ENCODE measurements around the gene TMEM232.
"Not testable (repeated sequence)": the region's sequence is repeated elsewhere in the genome, so short reads cannot be mapped to it uniquely, and the experiment has no call there.

TMEM232 gene

DNA sequence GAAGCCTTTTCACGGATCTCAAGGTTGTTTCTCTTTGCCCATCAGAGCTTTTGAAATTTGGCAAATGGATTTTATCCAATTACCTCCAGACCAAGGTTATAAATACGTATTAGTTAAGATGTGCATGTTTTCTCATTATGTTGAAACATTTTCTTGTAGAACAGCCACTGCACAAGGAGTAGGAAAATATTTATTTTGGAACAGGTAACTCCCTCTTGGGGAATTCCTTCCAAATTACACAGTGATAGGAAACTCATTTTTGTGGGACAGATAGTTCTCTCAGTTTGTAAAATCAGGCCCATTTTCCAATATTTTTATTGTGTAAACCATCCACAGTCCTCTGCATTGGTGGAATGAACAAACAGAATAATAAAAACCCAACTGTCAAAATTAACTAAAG is 23.0 kb downstream of the TMEM232 start:
- no peaks in the 10 kb centered on the region for H3K27me3 Mint-ChIP-seq (ENCODE audit: low read depth)
- no peaks in the 10 kb centered on the region for H3K4me1 Mint-ChIP-seq
- no peak overlapping the region for H3K27ac Mint-ChIP-seq
- H3K36me3 Mint-ChIP-seq (ENCODE audit: low read depth): no peaks in the 10 kb centered on the region
- H3K4me3 Mint-ChIP-seq: no peak overlapping the region
- TF ChIP-seq, protein P1, sequence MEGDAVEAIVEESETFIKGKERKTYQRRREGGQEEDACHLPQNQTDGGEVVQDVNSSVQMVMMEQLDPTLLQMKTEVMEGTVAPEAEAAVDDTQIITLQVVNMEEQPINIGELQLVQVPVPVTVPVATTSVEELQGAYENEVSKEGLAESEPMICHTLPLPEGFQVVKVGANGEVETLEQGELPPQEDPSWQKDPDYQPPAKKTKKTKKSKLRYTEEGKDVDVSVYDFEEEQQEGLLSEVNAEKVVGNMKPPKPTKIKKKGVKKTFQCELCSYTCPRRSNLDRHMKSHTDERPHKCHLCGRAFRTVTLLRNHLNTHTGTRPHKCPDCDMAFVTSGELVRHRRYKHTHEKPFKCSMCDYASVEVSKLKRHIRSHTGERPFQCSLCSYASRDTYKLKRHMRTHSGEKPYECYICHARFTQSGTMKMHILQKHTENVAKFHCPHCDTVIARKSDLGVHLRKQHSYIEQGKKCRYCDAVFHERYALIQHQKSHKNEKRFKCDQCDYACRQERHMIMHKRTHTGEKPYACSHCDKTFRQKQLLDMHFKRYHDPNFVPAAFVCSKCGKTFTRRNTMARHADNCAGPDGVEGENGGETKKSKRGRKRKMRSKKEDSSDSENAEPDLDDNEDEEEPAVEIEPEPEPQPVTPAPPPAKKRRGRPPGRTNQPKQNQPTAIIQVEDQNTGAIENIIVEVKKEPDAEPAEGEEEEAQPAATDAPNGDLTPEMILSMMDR (IDR thresholded peaks at IDR 0.05; ENCODE audit: unreplicated experiment in 3 of 3): no peak
- no peaks in the 10 kb centered on the region for H3K9me3 Mint-ChIP-seq

DNA sequence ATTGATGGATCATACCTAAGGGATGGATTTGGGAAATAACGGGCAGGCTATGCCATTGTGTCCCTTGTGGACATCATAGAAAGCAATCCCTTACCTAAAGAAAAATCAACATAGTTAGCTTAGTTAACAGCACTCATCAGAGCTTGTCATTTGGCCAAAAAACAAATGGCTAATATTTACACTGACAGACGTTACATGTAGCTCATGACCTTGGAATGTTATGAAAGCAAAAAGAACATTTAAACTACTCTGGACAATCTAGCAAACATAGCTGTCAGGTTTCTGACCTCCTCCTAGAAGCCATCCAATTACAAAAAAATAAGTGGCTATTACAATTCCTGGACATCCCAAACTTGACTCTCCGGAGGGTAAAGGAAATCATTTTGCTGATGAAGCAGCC is 23.8 kb downstream of the TMEM232 start:
- Mint-ChIP-seq H3K27ac (no peak overlapping the region), H3K4me1 (no peaks in the 10 kb centered on the region), H3K4me3 (no peak overlapping the region), H3K36me3 (ENCODE audit: low read depth) (no peaks in the 10 kb centered on the region), H3K9me3 (no peaks in the 10 kb centered on the region), H3K27me3 (ENCODE audit: low read depth) (no peaks in the 10 kb centered on the region)
- TF ChIP-seq, protein P1 (IDR thresholded peaks at IDR 0.05; ENCODE audit: unreplicated experiment in 3 of 3): no peak

DNA sequence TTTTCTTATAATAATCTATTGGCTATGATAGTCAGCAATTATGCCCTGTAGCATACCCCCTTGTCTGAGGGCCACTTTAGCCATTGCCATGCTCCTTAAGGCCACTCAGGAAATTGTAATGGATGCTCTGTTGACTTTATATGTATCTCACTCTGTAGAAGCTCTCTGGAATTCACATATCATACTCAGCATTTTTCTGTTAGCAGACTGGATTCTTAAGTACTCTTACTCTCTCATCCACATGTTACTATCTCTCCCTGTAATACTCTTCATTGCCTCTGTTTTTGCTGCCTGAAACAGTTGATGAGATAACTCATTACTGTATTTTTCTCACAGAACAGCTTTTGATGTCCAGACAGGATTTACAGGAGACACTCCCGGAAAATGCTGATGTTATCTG is 24.2 kb downstream of the TMEM232 start:
- Mint-ChIP-seq H3K27ac (no peak overlapping the region), H3K27me3 (ENCODE audit: low read depth) (no peaks in the 10 kb centered on the region), H3K4me3 (no peak overlapping the region), H3K9me3 (peaks cover 3% of the 10 kb centered on the region), H3K4me1 (no peaks in the 10 kb centered on the region), H3K36me3 (ENCODE audit: low read depth) (no peaks in the 10 kb centered on the region)
- TF ChIP-seq, protein P1 (IDR thresholded peaks at IDR 0.05; ENCODE audit: unreplicated experiment in 3 of 3): no peak

DNA sequence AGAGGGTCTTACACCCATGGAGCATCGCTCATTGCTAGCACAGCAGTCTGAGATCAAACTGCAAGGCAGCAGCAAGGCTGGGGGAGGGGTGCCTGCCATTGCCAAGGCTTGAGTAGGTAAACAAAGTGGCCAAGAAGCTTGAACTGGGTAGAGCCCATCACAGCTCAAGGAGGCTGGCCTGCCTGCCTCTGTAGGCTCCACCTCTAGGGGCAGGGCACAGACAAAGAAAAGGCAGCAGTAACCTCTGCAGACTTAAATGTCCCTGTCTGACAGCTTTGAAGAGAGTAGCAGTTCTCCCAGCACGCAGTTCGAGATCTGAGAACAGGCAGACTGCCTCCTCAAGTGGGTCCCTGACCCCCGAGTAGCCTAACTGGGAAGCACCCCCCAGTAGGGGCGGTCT is 33.8 kb downstream of the TMEM232 start:
- not testable (repeated sequence) for H3K36me3 Mint-ChIP-seq (ENCODE audit: low read depth); H3K4me3 Mint-ChIP-seq; H3K4me1 Mint-ChIP-seq; H3K27me3 Mint-ChIP-seq (ENCODE audit: low read depth); H3K27ac Mint-ChIP-seq
- peaks cover 13% of the 10 kb centered on the region for H3K9me3 Mint-ChIP-seq

DNA sequence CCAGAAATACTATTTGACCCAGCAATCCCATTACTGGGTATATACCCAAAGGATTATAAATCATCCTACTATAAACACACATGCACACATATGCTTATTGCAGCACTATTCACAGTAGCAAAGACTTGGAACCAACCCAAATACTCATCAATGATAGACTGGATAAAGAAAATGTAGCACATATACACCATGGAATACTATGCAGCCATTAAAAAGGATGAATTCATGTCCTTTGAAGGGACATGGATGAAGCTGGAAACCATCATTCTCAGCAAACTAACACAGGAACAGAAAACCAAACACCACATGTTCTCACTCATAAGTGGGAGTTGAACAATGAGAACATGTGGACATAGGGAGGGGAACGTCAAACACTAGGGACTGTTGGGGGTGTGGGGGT is 35.9 kb downstream of the TMEM232 start:
- not testable (repeated sequence) for H3K9me3 Mint-ChIP-seq; H3K27me3 Mint-ChIP-seq (ENCODE audit: low read depth); H3K4me1 Mint-ChIP-seq; H3K36me3 Mint-ChIP-seq (ENCODE audit: low read depth); H3K27ac Mint-ChIP-seq; H3K4me3 Mint-ChIP-seq

DNA sequence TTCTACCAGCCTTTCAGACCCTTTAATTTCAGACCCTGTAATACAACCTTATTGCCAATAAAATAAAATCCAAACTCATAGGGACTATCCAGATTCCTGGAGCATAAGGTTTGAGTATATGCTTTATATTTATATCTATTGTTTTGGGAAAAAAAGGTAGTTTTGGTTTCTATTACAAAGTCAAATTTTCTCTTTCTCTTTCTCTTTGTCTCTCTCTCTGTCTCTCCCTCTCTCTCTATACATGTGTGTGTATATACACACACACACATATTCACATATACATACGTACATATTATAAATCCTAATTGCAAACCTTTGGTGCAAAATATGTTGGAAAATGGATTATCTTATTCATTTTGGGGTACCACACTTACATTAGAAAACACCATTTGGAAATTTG is 39.0 kb downstream of the TMEM232 start:
- no peak overlapping the region for H3K27ac Mint-ChIP-seq
- TF ChIP-seq, protein P1 (IDR thresholded peaks at IDR 0.05; ENCODE audit: unreplicated experiment in 3 of 3): no peak
- H3K9me3 Mint-ChIP-seq: no peaks in the 10 kb centered on the region
- no peaks in the 10 kb centered on the region for H3K4me1 Mint-ChIP-seq
- H3K27me3 Mint-ChIP-seq (ENCODE audit: low read depth): no peaks in the 10 kb centered on the region
- no peaks in the 10 kb centered on the region for H3K36me3 Mint-ChIP-seq (ENCODE audit: low read depth)
- H3K4me3 Mint-ChIP-seq: no peak overlapping the region

DNA sequence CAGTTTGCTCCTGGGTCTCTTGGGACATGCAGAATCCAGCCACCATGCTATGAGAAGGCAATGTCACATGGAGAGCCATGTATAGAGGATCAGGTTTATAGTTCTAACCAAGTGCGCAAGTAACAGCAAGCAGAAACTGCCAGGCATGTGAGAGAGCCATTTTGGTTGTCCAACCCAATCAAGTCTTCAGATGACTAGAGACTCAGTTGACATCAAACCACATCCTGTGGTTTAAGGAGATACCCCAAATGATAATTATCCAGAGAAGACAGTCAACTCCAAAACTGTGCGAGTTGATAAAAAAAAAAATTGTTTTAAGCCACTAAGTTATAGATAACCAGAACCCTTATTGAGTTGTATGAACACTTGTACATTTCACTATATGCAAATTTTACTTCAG is 40.2 kb downstream of the TMEM232 start:
- Mint-ChIP-seq H3K9me3 (no peaks in the 10 kb centered on the region), H3K27me3 (ENCODE audit: low read depth) (no peaks in the 10 kb centered on the region), H3K4me3 (no peak overlapping the region), H3K4me1 (no peaks in the 10 kb centered on the region), H3K27ac (no peak overlapping the region), H3K36me3 (ENCODE audit: low read depth) (no peaks in the 10 kb centered on the region)
- TF ChIP-seq, protein P1 (IDR thresholded peaks at IDR 0.05; ENCODE audit: unreplicated experiment in 3 of 3): no peak

All from nephron (organoid).